HG03571 (cell line): ENCODE results near the gene PLXNA1.
A peak's percentile ranks its signal among the peaks of the same experiment; 100 is the strongest.

Experiments
- ATAC-seq: cut with Tn5 transposase; IDR thresholded peaks from one replicate; pipeline ENCODE4 v1.9.1; 2021; ENCODE audit not compliant: unreplicated experiment

PLXNA1 gene

GRCh38 chr3:126964950-126965349 lies 18.0 kb upstream of the PLXNA1 start:
- no peak for ATAC-seq

- ATAC-seq, result no peak
These were observed 17.3 kb upstream of the PLXNA1 start for GRCh38 chr3:126965526-126966080.

- ATAC-seq, result no peak
These were observed 15.5 kb upstream of the PLXNA1 start for GRCh38 chr3:126967386-126967785.

GRCh38 chr3:126968391-126969390 lies 14.2 kb upstream of the PLXNA1 start:
- no peak for ATAC-seq

GRCh38 chr3:126969586-126969985 lies 13.3 kb upstream of the PLXNA1 start:
- ATAC-seq, result no peak

GRCh38 chr3:126970101-126970500 lies 12.8 kb upstream of the PLXNA1 start:
- ATAC-seq, result no peak

GRCh38 chr3:126970921-126971320 lies 12.0 kb upstream of the PLXNA1 start:
- ATAC-seq, result no peak

- ATAC-seq, result no peak
These were observed 11.0 kb upstream of the PLXNA1 start for GRCh38 chr3:126971891-126972351.

GRCh38 chr3:126972866-126973265 lies 10.0 kb upstream of the PLXNA1 start:
- ATAC-seq, result no peak

- ATAC-seq, result no peak
These were observed 9.1 kb upstream of the PLXNA1 start for GRCh38 chr3:126973814-126974213.

GRCh38 chr3:126974756-126975155 lies 8.2 kb upstream of the PLXNA1 start:
- ATAC-seq, result no peak

GRCh38 chr3:126976906-126977305 lies 6.0 kb upstream of the PLXNA1 start:
- no peak for ATAC-seq

GRCh38 chr3:126977821-126978220 lies 5.1 kb upstream of the PLXNA1 start:
- ATAC-seq, result no peak

- ATAC-seq, result no peak
These were observed 4.6 kb upstream of the PLXNA1 start for GRCh38 chr3:126978291-126978690.

- no peak for ATAC-seq
These were observed 3.8 kb upstream of the PLXNA1 start for GRCh38 chr3:126979046-126979628.

GRCh38 chr3:126980266-126980811 lies 2.6 kb upstream of the PLXNA1 start:
- no peak for ATAC-seq

- ATAC-seq, result peak; percentile 36
These were observed 817 bp upstream of the PLXNA1 start for GRCh38 chr3:126982126-126982470.

GRCh38 chr3:126983276-126983652 lies 349 bp downstream of the PLXNA1 start:
- peak; percentile 2 for ATAC-seq

- ATAC-seq, result no peak
These were observed 907 bp downstream of the PLXNA1 start for GRCh38 chr3:126983653-126984390.

GRCh38 chr3:126984391-126985131 lies 1.6 kb downstream of the PLXNA1 start:
- ATAC-seq, result no peak
